H9 (cell line): ENCODE data around the gene NRXN3. TPM values are rescaled to one million over a fixed set of nuclear protein-coding genes. Genes with fewer than 3 reads are reported as not detected.

ENCODE experiments used
- DNase-seq: peaks from one replicate; pipeline ENCODE4 v3.0.0-alpha.2; 2017
- H2AFZ ChIP-seq: one replicate; pipeline ENCODE4 v1.6.1; 2013; ENCODE audit warnings: mild to moderate bottlenecking, low read length, control low read depth, moderate library complexity
- H2AK5ac ChIP-seq: 2 replicates; pipeline ENCODE4 v1.6.1; 2013; ENCODE audit warnings: low read length, control low read depth, mixed read lengths; ENCODE audit not compliant: insufficient read length
- H2BK120ac ChIP-seq: one replicate; pipeline ENCODE4 v1.6.1; 2013; ENCODE audit warnings: low read depth, mild to moderate bottlenecking, low read length, control low read depth, inconsistent platforms; ENCODE audit not compliant: poor library complexity, severe bottlenecking
- H2BK12ac ChIP-seq: 2 replicates; pipeline ENCODE4 v1.6.1; 2013; ENCODE audit warnings: low read length, control low read depth, mixed read lengths, low read depth; ENCODE audit not compliant: insufficient read length
- H2BK15ac ChIP-seq: 2 replicates; pipeline ENCODE4 v1.6.1; 2013; ENCODE audit warnings: low read depth, low read length, control low read depth
- H2BK20ac ChIP-seq: one replicate; pipeline ENCODE4 v1.6.1; 2013; ENCODE audit warnings: low read depth, mild to moderate bottlenecking, low read length, control low read depth, inconsistent platforms; ENCODE audit not compliant: poor library complexity, severe bottlenecking
- H2BK5ac ChIP-seq: 2 replicates; pipeline ENCODE4 v1.6.1; 2013; ENCODE audit warnings: low read length, control low read depth, mixed read lengths; ENCODE audit not compliant: insufficient read length
- H3K14ac ChIP-seq: 2 replicates; pipeline ENCODE4 v1.6.1; 2013; ENCODE audit warnings: low read length, control low read depth; ENCODE audit not compliant: insufficient read depth
- H3K18ac ChIP-seq: 2 replicates; pipeline ENCODE4 v1.6.1; 2013; ENCODE audit warnings: low read depth, mild to moderate bottlenecking, mixed read lengths, low read length, control low read depth; ENCODE audit not compliant: insufficient read length
- H3K23ac ChIP-seq: 2 replicates; pipeline ENCODE4 v1.6.1; 2013; ENCODE audit warnings: low read length, control low read depth, mixed read lengths, low read depth; ENCODE audit not compliant: insufficient read length
- H3K23me2 ChIP-seq: 2 replicates; pipeline ENCODE4 v1.6.1; 2013; ENCODE audit warnings: low read depth, mild to moderate bottlenecking, mixed read lengths, low read length, control low read depth; ENCODE audit not compliant: insufficient read length, poor library complexity, severe bottlenecking
- H3K27ac ChIP-seq: 2 replicates; pipeline ENCODE4 v1.5.1; 2013; ENCODE audit warnings: low read length, control low read depth, mixed read lengths, low read depth; ENCODE audit not compliant: insufficient read length
- H3K27me3 ChIP-seq: 2 replicates; pipeline ENCODE4 v1.6.1; 2013; ENCODE audit warnings: low read length, control low read depth, inconsistent platforms; ENCODE audit not compliant: insufficient read depth
- H3K4ac ChIP-seq: 2 replicates; pipeline ENCODE4 v1.6.1; 2013; ENCODE audit warnings: low read depth, mild to moderate bottlenecking, control low read depth, inconsistent platforms, low read length, moderate library complexity
- H3K4me1 ChIP-seq: 2 replicates; pipeline ENCODE4 v1.6.1; 2013; ENCODE audit warnings: low read length, control low read depth, inconsistent platforms; ENCODE audit not compliant: insufficient read depth
- H3K4me2 ChIP-seq: 2 replicates; pipeline ENCODE4 v1.6.1; 2013; ENCODE audit warnings: low read length, control low read depth, mixed read lengths; ENCODE audit not compliant: insufficient read length, insufficient read depth
- H3K56ac ChIP-seq: 2 replicates; pipeline ENCODE4 v1.6.1; 2013; ENCODE audit warnings: low read depth, mild to moderate bottlenecking, mixed read lengths, low read length, control low read depth; ENCODE audit not compliant: insufficient read length
- H3K79me1 ChIP-seq: 2 replicates; pipeline ENCODE4 v1.6.1; 2013; ENCODE audit warnings: low read depth, mild to moderate bottlenecking, moderate library complexity, low read length, control low read depth, inconsistent platforms; ENCODE audit not compliant: insufficient read depth, poor library complexity, severe bottlenecking
- H3K79me2 ChIP-seq: 2 replicates; pipeline ENCODE4 v1.6.1; 2013; ENCODE audit warnings: low read length, control low read depth, inconsistent platforms; ENCODE audit not compliant: insufficient read depth
- H3K9ac ChIP-seq: 2 replicates; pipeline ENCODE4 v1.6.1; 2013; ENCODE audit warnings: low read length, control low read depth, mixed read lengths; ENCODE audit not compliant: insufficient read length; ENCODE audit errors: extremely low read depth
- H3K9me3 ChIP-seq: one replicate; pipeline ENCODE4 v1.6.1; 2013; ENCODE audit warnings: low read depth, low read length, inconsistent platforms; ENCODE audit not compliant: control insufficient read depth
- H3T11ph ChIP-seq: one replicate; pipeline ENCODE4 v1.6.1; 2013; ENCODE audit warnings: mild to moderate bottlenecking, low read length, control low read depth, inconsistent platforms
- H4K20me1 ChIP-seq: one replicate; pipeline ENCODE4 v1.6.1; 2013; ENCODE audit not compliant: control insufficient read depth, insufficient read length, insufficient read depth
- H4K5ac ChIP-seq: 2 replicates; pipeline ENCODE4 v1.6.1; 2013; ENCODE audit warnings: low read depth, mild to moderate bottlenecking, mixed read lengths, low read length, control low read depth; ENCODE audit not compliant: insufficient read length
- H4K8ac ChIP-seq: replicated peaks from 2 replicates; pipeline ENCODE4 v1.6.1; 2013; ENCODE audit warnings: low read length, control low read depth, mixed read lengths, low read depth; ENCODE audit not compliant: insufficient read length
- H4K91ac ChIP-seq: 2 replicates; pipeline ENCODE4 v1.6.1; 2013; ENCODE audit warnings: low read depth, mild to moderate bottlenecking, moderate library complexity, mixed read lengths, low read length, control low read depth; ENCODE audit not compliant: insufficient read length
- H3K27ac Mint-ChIP-seq, 3 experiments: 2 replicates in 2 of 3; 3 replicates in 1 of 3; pipeline ENCODE4 v1.8.0; 2020 to 2021; ENCODE audit warnings: mixed read lengths in 3 of 3, mild to moderate bottlenecking in 1 of 3, moderate library complexity in 1 of 3
- H3K27me3 Mint-ChIP-seq: 2 replicates; pipeline ENCODE4 v1.8.0; 2021; ENCODE audit warnings: low read depth, mild to moderate bottlenecking, moderate library complexity, mixed read lengths
- H3K36me3 Mint-ChIP-seq, 3 experiments: 2 replicates in 2 of 3; 3 replicates in 1 of 3; pipeline ENCODE4 v1.8.0; 2020 to 2021; ENCODE audit warnings: low read depth in 3 of 3, mixed read lengths in 3 of 3; ENCODE audit not compliant: insufficient read depth in 1 of 3
- H3K4me1 Mint-ChIP-seq, 2 experiments: 2 replicates each; pipeline ENCODE4 v1.8.0; 2020; ENCODE audit warnings: mixed read lengths in 2 of 2
- H3K4me3 Mint-ChIP-seq, 2 experiments: 2 replicates in 1 of 2; 3 replicates in 1 of 2; pipeline ENCODE4 v1.8.0; 2020 to 2021; ENCODE audit warnings: mild to moderate bottlenecking in 2 of 2, mixed read lengths in 2 of 2, moderate library complexity in 1 of 2
- H3K9me3 Mint-ChIP-seq, 2 experiments: 2 replicates in 1 of 2; 3 replicates in 1 of 2; pipeline ENCODE4 v1.8.0; 2020; ENCODE audit warnings: mild to moderate bottlenecking in 2 of 2, mixed read lengths in 2 of 2, moderate library complexity in 1 of 2
- WGBS: extraction: QIAGEN DNeasy Blood & Tissue Kit; methylation state at CpG from one replicate; pipeline ENCODE4 v1.1.7; 2013; ENCODE audit warnings: missing lambda C conversion rate, low lambda C conversion rate, mixed read lengths; ENCODE audit not compliant: insufficient read length; ENCODE audit errors: extremely low coverage; 5-methylcytosine and 5-hydroxymethylcytosine counted together
- total RNA-seq: library from RNA; stranded (reverse); gene quantifications from 2 replicates; pipeline ENCODE4 v1.2.1, GENCODE V29; 2021
- TF ChIP-seq, protein P1 (sequence below): fragments of 200-600 bp; sonication (generic); conservative IDR thresholded peaks from 3 replicates; pipeline ENCODE4 v1.8.0; 2021; ENCODE audit warnings: antibody characterized with exemption, mild to moderate bottlenecking

NRXN3 gene
- total RNA-seq, 1 experiment from 2014 or later: 1.8 TPM

DNA sequence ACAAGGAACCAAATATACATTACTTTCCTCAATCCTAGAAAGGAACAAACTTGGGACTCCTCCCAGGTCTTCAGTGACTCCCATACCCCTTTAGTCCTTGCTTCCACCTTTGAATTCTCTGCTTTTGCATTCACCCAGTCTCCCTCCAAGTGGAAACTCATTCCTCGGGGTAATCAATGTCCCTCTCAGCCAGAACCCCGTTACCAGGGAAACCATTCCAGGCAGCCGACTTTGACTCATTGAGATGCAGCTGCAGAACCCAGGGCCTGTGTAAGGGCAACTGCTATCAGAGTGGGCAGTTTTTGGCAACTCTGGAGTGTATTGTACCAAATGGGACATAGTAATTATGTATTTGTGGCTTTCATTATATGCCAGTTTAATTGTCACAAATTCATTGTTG is 186.2 kb downstream of the NRXN3 start:
- no peaks in the 10 kb centered on the region for H3K79me2 ChIP-seq
- no peaks in the 10 kb centered on the region for H3K79me1 ChIP-seq

More for the DNA sequence above, 186.2 kb downstream of the NRXN3 start:
- Histone ChIP-seq H3T11ph (no peak overlapping the region), H3K14ac (no peak overlapping the region), H2BK15ac (no peak overlapping the region), H3K4me1 (no peaks in the 10 kb centered on the region), H4K5ac (no peak overlapping the region), H3K4ac (no peak overlapping the region), H3K4me2 (no peak overlapping the region), H4K91ac (no peak overlapping the region), H2AFZ (no peak overlapping the region), H2BK12ac (no peak overlapping the region), H2BK5ac (no peak overlapping the region), H3K9me3 (no peaks in the 10 kb centered on the region), H3K23ac (no peak overlapping the region), H3K18ac (no peak overlapping the region), H3K27me3 (no peaks in the 10 kb centered on the region), H2BK120ac (no peak overlapping the region), H2AK5ac (no peak overlapping the region), H3K23me2 (no peaks in the 10 kb centered on the region), H2BK20ac (no peak overlapping the region), H3K56ac (no peak overlapping the region), H4K8ac (no peak overlapping the region), H3K9ac (no peak overlapping the region), H3K27ac (no peak overlapping the region), H4K20me1 (no peaks in the 10 kb centered on the region)
- no CpG with 5 or more reads among the region's 3 CpGs for WGBS
- H3K9me3 Mint-ChIP-seq: no peaks in the 10 kb centered on the region
- TF ChIP-seq, protein P1, sequence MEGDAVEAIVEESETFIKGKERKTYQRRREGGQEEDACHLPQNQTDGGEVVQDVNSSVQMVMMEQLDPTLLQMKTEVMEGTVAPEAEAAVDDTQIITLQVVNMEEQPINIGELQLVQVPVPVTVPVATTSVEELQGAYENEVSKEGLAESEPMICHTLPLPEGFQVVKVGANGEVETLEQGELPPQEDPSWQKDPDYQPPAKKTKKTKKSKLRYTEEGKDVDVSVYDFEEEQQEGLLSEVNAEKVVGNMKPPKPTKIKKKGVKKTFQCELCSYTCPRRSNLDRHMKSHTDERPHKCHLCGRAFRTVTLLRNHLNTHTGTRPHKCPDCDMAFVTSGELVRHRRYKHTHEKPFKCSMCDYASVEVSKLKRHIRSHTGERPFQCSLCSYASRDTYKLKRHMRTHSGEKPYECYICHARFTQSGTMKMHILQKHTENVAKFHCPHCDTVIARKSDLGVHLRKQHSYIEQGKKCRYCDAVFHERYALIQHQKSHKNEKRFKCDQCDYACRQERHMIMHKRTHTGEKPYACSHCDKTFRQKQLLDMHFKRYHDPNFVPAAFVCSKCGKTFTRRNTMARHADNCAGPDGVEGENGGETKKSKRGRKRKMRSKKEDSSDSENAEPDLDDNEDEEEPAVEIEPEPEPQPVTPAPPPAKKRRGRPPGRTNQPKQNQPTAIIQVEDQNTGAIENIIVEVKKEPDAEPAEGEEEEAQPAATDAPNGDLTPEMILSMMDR: no peak
- no peak overlapping the region; a peak in 1 of 7 replicates for H3K27ac Mint-ChIP-seq
- no peak overlapping the region for H3K4me3 Mint-ChIP-seq
- no peaks in the 10 kb centered on the region for H3K36me3 Mint-ChIP-seq
- no peaks in the 10 kb centered on the region for H3K27me3 Mint-ChIP-seq
- peaks cover 7 to 8% of the 10 kb centered on the region in 2 experiments for H3K4me1 Mint-ChIP-seq
- DNase-seq: no peak
